PC-3 (cell line): ENCODE measurements around the gene TMEM131L. TPM values are rescaled to one million over a fixed set of nuclear protein-coding genes. Genes with fewer than 3 reads are reported as not detected.
"Not testable (repeated sequence)": the region's sequence is repeated elsewhere in the genome, so short reads cannot be mapped to it uniquely, and the experiment has no call there.

Experiments used
- ATAC-seq: fragments of 200-7000 bp; cut with Tn5 transposase; 2 replicates; pipeline ENCODE4 v1.9.1; 2020; ENCODE audit warnings: mild to moderate bottlenecking, moderate library complexity
- BruUV-seq: library from RNA; stranded (reverse); fragments of 400-500 nt; replicated peaks from 2 replicates; lab custom pipeline; 2021; lab: Mats Ljungman, UMichigan
- CTCF ChIA-PET: fragments of 300-600 bp; sonication (Branson Sonifier 250); formaldehyde crosslinking; loops from one replicate; lab custom pipeline; 2022; ENCODE audit warnings: antibody characterized with exemption; lab: Charles Lee
- POLR2A ChIA-PET: fragments of 300-600 bp; sonication (Branson Sonifier 250); formaldehyde crosslinking; loops from one replicate; lab custom pipeline; 2022; ENCODE audit warnings: antibody characterized with exemption; ENCODE audit not compliant: unreplicated experiment; lab: Charles Lee
- DNase-seq: peaks from one replicate; pipeline ENCODE4 v3.0.0-alpha.2; 2015
- H2AFZ ChIP-seq: fragments of 300-600 bp; sonication (generic); 2 replicates; pipeline ENCODE4 v1.6.0; 2016; ENCODE audit warnings: antibody characterized with exemption, low read length
- H3F3A ChIP-seq: fragments of 300-600 bp; sonication (generic); one replicate; pipeline ENCODE4 v1.6.0; 2017; ENCODE audit warnings: antibody characterized with exemption, low read length, control low read depth, mild to moderate bottlenecking; ENCODE audit not compliant: unreplicated experiment
- H3K27ac ChIP-seq: fragments of 300-600 bp; sonication (generic); 2 replicates; pipeline ENCODE4 v1.5.1; 2016; ENCODE audit warnings: mild to moderate bottlenecking, low read length
- H3K27me3 ChIP-seq: fragments of 300-600 bp; sonication (generic); 2 replicates; pipeline ENCODE4 v1.6.1; 2016; ENCODE audit warnings: low read length, mixed read lengths
- H3K36me3 ChIP-seq: fragments of 300-600 bp; sonication (generic); 2 replicates; pipeline ENCODE4 v1.6.1; 2016; ENCODE audit warnings: low read depth, mixed run types, low read length, mixed read lengths
- H3K4me1 ChIP-seq: fragments of 300-600 bp; sonication (generic); 2 replicates; pipeline ENCODE4 v1.5.1; 2016; ENCODE audit warnings: low read length; ENCODE audit not compliant: insufficient read depth
- H3K4me2 ChIP-seq: fragments of 300-600 bp; sonication (generic); 2 replicates; pipeline ENCODE4 v1.6.0; 2016; ENCODE audit warnings: low read length
- H3K4me3 ChIP-seq: fragments of 300-600 bp; sonication (generic); 2 replicates; pipeline ENCODE4 v1.5.1; 2016; ENCODE audit warnings: mild to moderate bottlenecking, low read length, mixed read lengths
- H3K79me2 ChIP-seq: fragments of 300-600 bp; sonication (generic); 2 replicates; pipeline ENCODE4 v1.6.1; 2017; ENCODE audit warnings: low read length, mixed read lengths
- H3K9ac ChIP-seq: fragments of 300-600 bp; sonication (generic); 2 replicates; pipeline ENCODE4 v1.6.0; 2016; ENCODE audit warnings: mild to moderate bottlenecking, low read length
- H3K9me2 ChIP-seq: fragments of 300-600 bp; sonication (generic); replicated peaks from 2 replicates; pipeline ENCODE4 v1.6.1; 2016; ENCODE audit warnings: mixed run types, low read length, mixed read lengths
- H3K9me3 ChIP-seq: fragments of 300-600 bp; sonication (generic); 2 replicates; pipeline ENCODE4 v1.6.1; 2016; ENCODE audit warnings: low read length, mixed read lengths
- H4K20me1 ChIP-seq: fragments of 300-600 bp; sonication (generic); 2 replicates; pipeline ENCODE4 v1.6.1; 2016; ENCODE audit warnings: low read length, mixed read lengths
- EZH2 ChIP-seq: fragments of 300-600 bp; sonication (generic); IDR thresholded peaks from one replicate; pipeline ENCODE4 v1.6.1; 2017; ENCODE audit warnings: antibody characterized with exemption, mild to moderate bottlenecking, low read length; ENCODE audit not compliant: unreplicated experiment
- EZH2phosphoT487 ChIP-seq: fragments of 300-600 bp; sonication (generic); IDR thresholded peaks from 2 replicates; pipeline ENCODE4 v1.6.1; 2018; ENCODE audit warnings: mild to moderate bottlenecking, antibody characterized with exemption, low read length, borderline replicate concordance
- intact Hi-C: fragments of 100-400 bp; cut with micrococcal nuclease; formaldehyde crosslinking; loops from 2 replicates; pipeline ENCODE4 v1.9.0; 2023
- total RNA-seq: library from RNA; depleted of rRNA; stranded (reverse); fragments of >200 nt; gene quantifications from 2 replicates; pipeline ENCODE4 v1.2.3, GENCODE V29; 2014
- TF ChIP-seq, protein P1 (sequence below): fragments of 300-600 bp; sonication (generic); conservative IDR thresholded peaks from 2 replicates; pipeline ENCODE4 v1.5.1; 2017; ENCODE audit warnings: antibody characterized with exemption, low read depth, mild to moderate bottlenecking, low read length

The TMEM131L gene
- total RNA-seq, 1 experiment from 2014 or later = 7.7 TPM

DNA sequence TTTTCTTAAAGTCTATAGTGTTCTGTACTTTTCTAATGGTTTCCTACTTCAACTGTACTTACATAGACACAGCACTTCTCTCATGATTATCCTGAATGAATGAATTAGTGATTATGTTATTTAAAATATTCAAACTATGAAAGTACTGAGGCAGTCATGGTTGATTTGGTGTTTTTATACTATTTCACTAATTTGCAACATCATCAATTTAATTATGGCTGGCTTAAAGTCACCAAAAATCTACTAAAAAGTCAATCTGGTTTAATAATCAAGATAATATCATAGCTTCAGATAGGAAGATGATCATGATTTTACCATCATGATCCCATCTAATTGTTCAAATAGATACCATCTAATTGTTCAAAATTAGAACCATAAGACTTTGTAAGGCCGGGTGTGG is 16.8 kb upstream of the TMEM131L start:
- POLR2A ChIA-PET = no interaction called here

DNA sequence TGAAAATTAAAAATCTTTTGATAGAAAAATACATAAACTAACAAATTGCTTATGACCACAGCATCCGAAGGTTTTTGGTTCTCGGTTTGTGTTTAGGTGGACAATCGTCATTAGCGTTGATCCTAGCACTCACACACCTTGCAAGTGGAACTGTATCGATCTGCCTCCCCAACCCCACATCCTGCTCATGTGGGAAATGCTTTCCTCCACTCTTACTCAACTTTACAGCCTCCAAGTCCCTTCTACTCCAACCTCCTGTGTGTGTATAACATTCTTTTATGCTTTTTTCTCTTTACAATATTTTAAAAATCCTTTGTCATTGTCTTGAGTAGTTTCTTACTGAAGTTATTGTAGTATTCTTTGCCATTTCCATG is 15.6 kb upstream of the TMEM131L start:
- Histone ChIP-seq H3K27me3 (no peaks in the 10 kb centered on the region), H2AFZ (no peak overlapping the region), H3F3A (no peaks in the 10 kb centered on the region), H3K36me3 (no peaks in the 10 kb centered on the region), H3K4me3 (no peak overlapping the region), H3K9ac (no peak overlapping the region), H3K9me3 (no peaks in the 10 kb centered on the region), H3K9me2 (no peaks in the 10 kb centered on the region), H3K4me2 (no peak overlapping the region), H3K79me2 (no peaks in the 10 kb centered on the region), H3K4me1 (peaks cover 7% of the 10 kb centered on the region), H3K27ac (no peak overlapping the region), H4K20me1 (no peaks in the 10 kb centered on the region)
- intact Hi-C loops = no loop called here
- no TSS peak for BruUV-seq
- TF ChIP-seq, protein P1, sequence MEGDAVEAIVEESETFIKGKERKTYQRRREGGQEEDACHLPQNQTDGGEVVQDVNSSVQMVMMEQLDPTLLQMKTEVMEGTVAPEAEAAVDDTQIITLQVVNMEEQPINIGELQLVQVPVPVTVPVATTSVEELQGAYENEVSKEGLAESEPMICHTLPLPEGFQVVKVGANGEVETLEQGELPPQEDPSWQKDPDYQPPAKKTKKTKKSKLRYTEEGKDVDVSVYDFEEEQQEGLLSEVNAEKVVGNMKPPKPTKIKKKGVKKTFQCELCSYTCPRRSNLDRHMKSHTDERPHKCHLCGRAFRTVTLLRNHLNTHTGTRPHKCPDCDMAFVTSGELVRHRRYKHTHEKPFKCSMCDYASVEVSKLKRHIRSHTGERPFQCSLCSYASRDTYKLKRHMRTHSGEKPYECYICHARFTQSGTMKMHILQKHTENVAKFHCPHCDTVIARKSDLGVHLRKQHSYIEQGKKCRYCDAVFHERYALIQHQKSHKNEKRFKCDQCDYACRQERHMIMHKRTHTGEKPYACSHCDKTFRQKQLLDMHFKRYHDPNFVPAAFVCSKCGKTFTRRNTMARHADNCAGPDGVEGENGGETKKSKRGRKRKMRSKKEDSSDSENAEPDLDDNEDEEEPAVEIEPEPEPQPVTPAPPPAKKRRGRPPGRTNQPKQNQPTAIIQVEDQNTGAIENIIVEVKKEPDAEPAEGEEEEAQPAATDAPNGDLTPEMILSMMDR = no peak
- no peak for TF ChIP-seq EZH2
- ATAC-seq = no peak
- CTCF ChIA-PET = no interaction called here
- DNase-seq = no peak
- POLR2A ChIA-PET = no interaction called here

More for the DNA sequence above, 16.8 kb upstream of the TMEM131L start:
- Histone ChIP-seq H3K4me3 (no peak overlapping the region), H3K4me2 (no peak overlapping the region), H3K36me3 (no peaks in the 10 kb centered on the region), H3K4me1 (peaks cover 7% of the 10 kb centered on the region), H3K79me2 (no peaks in the 10 kb centered on the region), H3K9me3 (no peaks in the 10 kb centered on the region), H3K27ac (no peak overlapping the region), H3K9me2 (no peaks in the 10 kb centered on the region), H3K27me3 (no peaks in the 10 kb centered on the region), H4K20me1 (no peaks in the 10 kb centered on the region), H3K9ac (no peak overlapping the region), H3F3A (no peaks in the 10 kb centered on the region), H2AFZ (no peak overlapping the region)
- CTCF ChIA-PET = no interaction called here
- ATAC-seq (no peak), DNase-seq (no peak)
- intact Hi-C loops = no loop called here
- no peak for TF ChIP-seq EZH2
- no peak for TF ChIP-seq EZH2phosphoT487
- TF ChIP-seq, protein P1 = no peak
- no TSS peak for BruUV-seq

DNA sequence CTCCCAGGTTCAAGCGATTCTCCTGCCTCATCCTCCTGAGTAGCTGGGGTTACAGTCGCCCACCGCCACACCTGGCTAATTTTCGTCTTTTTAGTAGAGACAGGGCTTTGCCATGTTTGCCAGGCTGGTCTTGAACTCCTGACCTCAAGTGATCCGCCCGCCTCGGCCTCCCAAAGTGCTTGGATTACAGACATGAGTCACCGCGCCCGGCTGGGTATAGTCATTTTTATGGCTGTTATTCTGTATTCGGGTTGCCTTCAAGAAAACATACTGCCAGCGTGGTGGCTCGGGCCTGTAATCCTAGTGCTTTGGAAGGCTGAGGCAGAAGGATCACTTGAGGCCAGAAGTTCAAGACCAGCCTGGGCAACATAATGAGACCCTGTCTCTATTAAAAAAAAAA is 15.0 kb upstream of the TMEM131L start:
- H3F3A ChIP-seq, POLR2A ChIA-PET, H3K9me2 ChIP-seq, H3K36me3 ChIP-seq, H4K20me1 ChIP-seq, H3K79me2 ChIP-seq, intact Hi-C loops, DNase-seq, H3K4me1 ChIP-seq, ATAC-seq, H3K9ac ChIP-seq, CTCF ChIA-PET, H3K4me2 ChIP-seq, H3K9me3 ChIP-seq, H3K27ac ChIP-seq, H3K4me3 ChIP-seq, H3K27me3 ChIP-seq, H2AFZ ChIP-seq, BruUV-seq: not testable (repeated sequence)
